Right lobe of liver (tissue), 6 donors: ENCODE measurements around the gene C1QTNF9B. TPM values are rescaled to one million over a fixed set of nuclear protein-coding genes. Genes with fewer than 3 reads are reported as not detected.

ENCODE experiments used
- ATAC-seq, 4 donors: fragments of 200-7000 bp; cut with Tn5 transposase; one replicate each; pipeline ENCODE4 v1.9.1; 2020; ENCODE audit warnings: mild to moderate bottlenecking in 4 of 4, moderate library complexity in 4 of 4
- DNase-seq, 3 donors: peaks; one replicate each; pipeline ENCODE4 v3.0.0-alpha.2; 2020
- H3K27ac ChIP-seq, 3 donors: fragments of 200-600 bp; one replicate each; pipeline ENCODE4 v1.8.0; 2022
- H3K27me3 ChIP-seq, 2 donors: fragments of 200-600 bp; one replicate each; pipeline ENCODE4 v1.8.0; 2022
- H3K36me3 ChIP-seq, 4 donors: fragments of 200-600 bp; sonication (generic) in 1 of 4; one replicate each; pipeline versions ENCODE4 v1.5.1 to v1.8.0; 2017 to 2022; ENCODE audit warnings: control low read depth in 1 of 4
- H3K4me1 ChIP-seq, 4 donors: fragments of 200-600 bp; sonication (generic) in 1 of 4; one replicate each; pipeline versions ENCODE4 v1.5.1 to v1.8.0; 2017 to 2022; ENCODE audit warnings: control low read depth in 1 of 4
- H3K4me3 ChIP-seq, 3 donors: fragments of 200-600 bp; one replicate each; pipeline ENCODE4 v1.8.0; 2022
- H3K9me3 ChIP-seq, 4 donors: fragments of 200-600 bp; sonication (generic) in 1 of 4; one replicate each; pipeline versions ENCODE4 v1.5.1 to v1.8.0; 2017 to 2022; ENCODE audit warnings: control low read depth in 1 of 4
- POLR2A ChIP-seq: fragments of 450-650 bp; IDR thresholded peaks from one replicate; pipeline ENCODE4 v1.6.1; 2017; ENCODE audit warnings: antibody characterized with exemption, mild to moderate bottlenecking
- WGBS: methylation state at CpG from one replicate; pipeline ENCODE4 v1.1.6; 2018; ENCODE audit warnings: low coverage, low lambda C conversion rate; ENCODE audit not compliant: insufficient coverage; ENCODE audit errors: missing lambda C conversion rate; 5-methylcytosine and 5-hydroxymethylcytosine counted together
- intact Hi-C, 2 donors: fragments of 100-400 bp; cut with DNase I; formaldehyde crosslinking; loops; one replicate each; pipeline versions ENCODE4 v1.11.2 to v1.14.1; 2022
- total RNA-seq, 6 experiments: library from RNA; depleted of rRNA in 2 of 6; stranded (reverse); fragments of >200 nt in 2 of 6; fragmentation: NEBNext Ultra II Directional in 3 of 6; extraction: Animal tissue kit (Norgen Biotek cat#: 25700) in 3 of 6; gene quantifications; one replicate each; pipeline versions ENCODE4 v1.1.0 to v1.2.4, GENCODE V29; 2016 to 2023
- TF ChIP-seq, protein P1 (sequence below), 4 donors: fragments of 200-600 bp in 3 of 4; fragments of 450-650 bp in 1 of 4; IDR thresholded peaks; one replicate each; pipeline versions ENCODE4 v1.5.1 to v1.8.0; 2016 to 2022; ENCODE audit warnings: antibody characterized with exemption in 4 of 4, mild to moderate bottlenecking in 2 of 4
- donor health status: DM: no; HTN: yes; CAD: no.
- donor health status: DM: no; HTN: no; CAD: no.
- donor health status: DM: no; HTN: no; CAD: no.
- donor health status: DM: no; HTN: yes; CAD: no.
- donor health status: DM: no; HTN: yes; CAD: no.

The C1QTNF9B gene
- total RNA-seq, 6 experiments from 2014 or later = 0.18 to 0.42 (median 0.22) TPM; not detected in 3

DNA sequence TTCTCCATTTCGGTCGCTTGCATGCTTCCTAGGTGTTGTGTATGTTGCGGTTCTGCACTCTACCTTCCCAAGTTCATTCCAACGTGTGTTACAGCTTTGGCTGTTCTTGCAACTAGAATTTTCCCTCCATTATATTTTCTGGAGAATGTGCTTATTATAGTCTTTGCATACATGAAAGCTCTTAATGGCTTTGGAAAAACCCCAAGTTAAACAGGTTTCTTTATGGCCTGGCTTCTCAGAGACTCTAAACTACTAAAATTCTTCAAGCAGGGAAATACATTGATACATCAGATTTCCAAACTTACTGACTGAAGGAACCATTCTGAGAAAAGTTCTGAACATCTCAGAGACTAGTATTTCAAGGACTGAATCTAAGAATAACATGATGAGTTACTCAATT lies 20.0 kb downstream of the C1QTNF9B start:
- DNase-seq = no peak
- no peaks in the 10 kb centered on the region for H3K36me3 ChIP-seq
- no peaks in the 10 kb centered on the region for H3K4me1 ChIP-seq
- intact Hi-C loops = loop anchor here in 1 of 2 donors (10.0 kb wide), 1 partner anchor 412 kb away; no protein-coding TSS in a partner anchor
- no peaks in the 10 kb centered on the region for H3K9me3 ChIP-seq
- TF ChIP-seq, protein P1, sequence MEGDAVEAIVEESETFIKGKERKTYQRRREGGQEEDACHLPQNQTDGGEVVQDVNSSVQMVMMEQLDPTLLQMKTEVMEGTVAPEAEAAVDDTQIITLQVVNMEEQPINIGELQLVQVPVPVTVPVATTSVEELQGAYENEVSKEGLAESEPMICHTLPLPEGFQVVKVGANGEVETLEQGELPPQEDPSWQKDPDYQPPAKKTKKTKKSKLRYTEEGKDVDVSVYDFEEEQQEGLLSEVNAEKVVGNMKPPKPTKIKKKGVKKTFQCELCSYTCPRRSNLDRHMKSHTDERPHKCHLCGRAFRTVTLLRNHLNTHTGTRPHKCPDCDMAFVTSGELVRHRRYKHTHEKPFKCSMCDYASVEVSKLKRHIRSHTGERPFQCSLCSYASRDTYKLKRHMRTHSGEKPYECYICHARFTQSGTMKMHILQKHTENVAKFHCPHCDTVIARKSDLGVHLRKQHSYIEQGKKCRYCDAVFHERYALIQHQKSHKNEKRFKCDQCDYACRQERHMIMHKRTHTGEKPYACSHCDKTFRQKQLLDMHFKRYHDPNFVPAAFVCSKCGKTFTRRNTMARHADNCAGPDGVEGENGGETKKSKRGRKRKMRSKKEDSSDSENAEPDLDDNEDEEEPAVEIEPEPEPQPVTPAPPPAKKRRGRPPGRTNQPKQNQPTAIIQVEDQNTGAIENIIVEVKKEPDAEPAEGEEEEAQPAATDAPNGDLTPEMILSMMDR (IDR thresholded peaks at IDR 0.05) = no peak
- no peak for TF ChIP-seq POLR2A
- 89% methylated on average over 4 of the region's 4 CpGs for WGBS
- no peak overlapping the region for H3K4me3 ChIP-seq
- no peak for ATAC-seq
- H3K27me3 ChIP-seq = no peaks in the 10 kb centered on the region
- H3K27ac ChIP-seq = no peak overlapping the region

DNA sequence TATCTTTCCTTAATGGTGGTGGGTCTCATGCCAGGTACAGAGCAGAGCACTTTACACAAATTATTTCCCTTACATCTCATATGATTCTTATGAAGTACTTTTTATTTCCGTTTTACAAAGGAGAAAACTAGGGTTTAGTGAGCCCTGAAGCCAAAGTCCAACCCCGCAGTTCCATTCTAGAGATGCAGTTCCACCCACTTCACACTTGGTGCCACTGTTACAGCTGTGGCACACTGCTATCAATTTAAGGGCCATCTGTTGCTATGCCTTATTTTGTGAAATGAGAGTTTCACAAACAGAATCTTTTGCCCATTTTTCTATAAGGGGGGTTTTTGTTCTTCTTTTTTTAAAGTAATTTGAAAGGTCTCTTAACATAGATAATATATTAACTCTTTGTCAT lies 21.0 kb downstream of the C1QTNF9B start:
- Histone ChIP-seq H3K9me3 (no peaks in the 10 kb centered on the region), H3K27ac (no peak overlapping the region), H3K27me3 (no peaks in the 10 kb centered on the region), H3K4me3 (no peak overlapping the region), H3K36me3 (no peaks in the 10 kb centered on the region), H3K4me1 (no peaks in the 10 kb centered on the region)
- no peak for DNase-seq
- intact Hi-C loops = loop anchor here in 1 of 2 donors (10.0 kb wide), 1 partner anchor 411 kb away; no protein-coding TSS in a partner anchor
- ATAC-seq = peak; percentile 93 to 98 (median 94)
- TF ChIP-seq, protein P1 (IDR thresholded peaks at IDR 0.05) = peak; percentile 38 to 55 (median 49)
- TF ChIP-seq POLR2A = no peak
- 29% methylated on average over 2 of the region's 2 CpGs for WGBS

DNA sequence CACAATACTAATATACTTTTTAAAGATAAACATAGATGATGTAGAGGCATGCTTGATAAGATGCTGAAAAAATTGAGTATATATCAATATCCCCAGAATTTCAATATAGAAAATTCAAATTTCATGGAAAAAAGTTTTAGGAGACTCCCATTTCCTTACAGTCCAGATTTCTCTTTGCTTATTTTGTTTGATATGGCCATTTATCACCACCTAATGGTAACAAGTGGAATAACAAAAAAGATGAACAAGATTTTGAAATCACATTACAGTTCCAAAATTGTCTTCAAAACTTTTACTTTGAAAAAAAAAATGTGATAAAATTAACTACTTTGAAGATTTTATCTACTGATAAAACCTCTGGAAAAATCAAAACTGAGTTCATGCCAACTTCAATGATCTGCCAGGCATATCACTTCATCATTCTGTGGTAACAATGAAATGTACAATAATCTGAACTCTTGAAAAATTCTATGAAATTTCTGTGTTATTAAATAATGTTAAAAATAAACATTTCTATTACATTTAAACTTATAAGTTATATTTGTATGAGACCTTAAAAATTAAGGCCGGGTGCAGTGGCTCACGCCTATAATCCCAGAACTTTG lies 25.6 kb downstream of the C1QTNF9B start:
- Histone ChIP-seq H3K9me3 (no peaks in the 10 kb centered on the region), H3K27me3 (no peaks in the 10 kb centered on the region), H3K27ac (no peak overlapping the region), H3K4me1 (no peaks in the 10 kb centered on the region), H3K4me3 (no peak overlapping the region), H3K36me3 (no peaks in the 10 kb centered on the region)
- peak; percentile 43 to 69 (median 63) for ATAC-seq
- 86% methylated on average over 2 of the region's 2 CpGs for WGBS
- TF ChIP-seq, protein P1 (IDR thresholded peaks at IDR 0.05) = peak; percentile 54 to 64 (median 58)
- no peak for TF ChIP-seq POLR2A
- DNase-seq = no peak
- intact Hi-C loops = loop anchor here in 1 of 2 donors (10.0 kb wide), 1 partner anchor 407 kb away; no protein-coding TSS in a partner anchor

DNA sequence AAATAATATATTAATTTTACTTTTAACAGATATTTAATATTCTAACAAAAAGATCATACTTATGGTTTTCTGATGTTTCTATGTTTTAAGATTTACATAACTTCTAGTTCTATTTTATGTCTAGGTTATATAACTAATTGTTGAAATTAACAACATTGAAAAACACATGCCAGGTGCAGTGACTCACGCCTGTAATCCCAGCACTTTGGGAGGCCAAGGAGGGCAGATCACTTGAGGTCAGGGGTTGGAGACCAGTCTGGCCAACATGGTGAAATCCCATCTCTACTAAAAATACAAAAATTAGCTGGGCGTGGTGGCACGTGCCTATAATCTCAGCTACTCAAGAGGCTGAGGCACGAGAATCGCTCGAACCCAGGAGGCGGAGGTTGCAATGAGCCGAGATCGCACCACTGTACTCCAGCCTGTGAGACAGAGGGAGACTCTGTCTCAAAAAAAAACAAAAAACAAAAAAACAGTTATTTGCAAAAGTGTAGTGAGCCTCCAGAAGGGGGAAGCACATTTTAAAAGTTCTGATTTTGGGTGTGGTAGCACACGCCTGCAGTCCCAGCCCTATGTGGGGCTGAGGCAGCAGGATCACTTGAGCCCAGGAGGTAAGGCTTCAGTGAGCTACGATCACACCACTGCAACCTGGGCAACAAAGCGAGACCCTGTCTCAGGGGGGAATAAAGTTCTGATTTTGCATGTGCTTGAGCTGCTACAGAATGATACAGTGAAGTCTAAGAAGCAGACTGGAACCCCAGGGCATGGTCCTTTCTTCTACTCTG lies 26.8 kb downstream of the C1QTNF9B start:
- Histone ChIP-seq H3K9me3 (no peaks in the 10 kb centered on the region), H3K27me3 (no peaks in the 10 kb centered on the region), H3K36me3 (no peaks in the 10 kb centered on the region), H3K4me3 (no peak overlapping the region), H3K27ac (no peak overlapping the region), H3K4me1 (no peaks in the 10 kb centered on the region)
- intact Hi-C loops = loop anchor here in 1 of 2 donors (10.0 kb wide), 1 partner anchor 406 kb away; no protein-coding TSS in a partner anchor
- TF ChIP-seq, protein P1 (IDR thresholded peaks at IDR 0.05) = no peak
- no peak for TF ChIP-seq POLR2A
- no peak for DNase-seq
- ATAC-seq = no peak
- WGBS = 91% methylated on average over 10 of the region's 12 CpGs
